Activated CD4-positive, alpha-beta T cell treated with anti-CD3 and anti-CD28 coated beads for 24 hours (primary cell): ENCODE measurements around the gene CMTM4.
"Not testable (repeated sequence)": the region's sequence is repeated elsewhere in the genome, so short reads cannot be mapped to it uniquely, and the experiment has no call there.

Source experiments
- DNase-seq, 2 donors: peaks; one replicate each; pipeline ENCODE4 v3.0.0-alpha.2; 2020; ENCODE audit warnings: low read depth in 2 of 2

Gene CMTM4

GRCh38 chr16:66641387-66641786 lies 55.2 kb downstream of the CMTM4 start:
- DNase-seq: no peak

- no peak for DNase-seq
Observed at GRCh38 chr16:66640724-66641314, 55.7 kb downstream of the CMTM4 start.

GRCh38 chr16:66639091-66639885 lies 57.3 kb downstream of the CMTM4 start:
- no peak for DNase-seq

- no peak for DNase-seq
Observed at GRCh38 chr16:66637806-66638205, 58.7 kb downstream of the CMTM4 start.

GRCh38 chr16:66636199-66636598 lies 60.3 kb downstream of the CMTM4 start:
- DNase-seq: no peak

GRCh38 chr16:66635406-66635805 lies 61.1 kb downstream of the CMTM4 start:
- DNase-seq: no peak

GRCh38 chr16:66634527-66635196 lies 61.9 kb downstream of the CMTM4 start:
- no peak for DNase-seq

GRCh38 chr16:66631558-66631957 lies 65.0 kb downstream of the CMTM4 start:
- not testable (repeated sequence) for DNase-seq

GRCh38 chr16:66630561-66631260 lies 65.8 kb downstream of the CMTM4 start:
- not testable (repeated sequence) for DNase-seq

- no peak for DNase-seq
Observed at GRCh38 chr16:66629856-66630255, 66.7 kb downstream of the CMTM4 start.

- not testable (repeated sequence) for DNase-seq
Observed at GRCh38 chr16:66627611-66628378, 68.7 kb downstream of the CMTM4 start.

- DNase-seq: no peak
Observed at GRCh38 chr16:66623755-66624154, 72.8 kb downstream of the CMTM4 start.

GRCh38 chr16:66622863-66623262 lies 73.7 kb downstream of the CMTM4 start:
- no peak for DNase-seq

- no peak for DNase-seq
Observed at GRCh38 chr16:66621973-66622372, 74.6 kb downstream of the CMTM4 start.

GRCh38 chr16:66620429-66620795 lies 76.1 kb downstream of the CMTM4 start:
- DNase-seq: no peak

- no peak for DNase-seq
Observed at GRCh38 chr16:66619534-66620428, 76.8 kb downstream of the CMTM4 start.

- DNase-seq: no peak
Observed at GRCh38 chr16:66618588-66619375, 77.8 kb downstream of the CMTM4 start.

- DNase-seq: no peak
Observed at GRCh38 chr16:66617728-66618127, 78.8 kb downstream of the CMTM4 start.

- DNase-seq: no peak
Observed at GRCh38 chr16:66617010-66617434, 79.5 kb downstream of the CMTM4 start.

GRCh38 chr16:66616592-66616991 lies 80.0 kb downstream of the CMTM4 start:
- DNase-seq: no peak
